Gastrocnemius medialis (tissue), 4 donors: ENCODE results near the gene AJUBA.

Experiments used
- POLR2A ChIP-seq, 2 donors: fragments of 450-650 bp; IDR thresholded peaks; one replicate each; pipeline ENCODE4 v1.6.1; 2017; ENCODE audit warnings: antibody characterized with exemption in 2 of 2, mild to moderate bottlenecking in 2 of 2, moderate library complexity in 2 of 2
- TF ChIP-seq, protein P1 (sequence below), 5 experiments: fragments of 450-650 bp in 3 of 5; fragments of 200-600 bp in 2 of 5; sonication (generic) in 2 of 5; IDR thresholded peaks in 4 of 5; conservative IDR thresholded peaks in 1 of 5; 1 replicate in 4 of 5; 2 replicates in 1 of 5; pipeline ENCODE4 v1.5.1; 2016 to 2019; ENCODE audit warnings: antibody characterized with exemption in 5 of 5, mild to moderate bottlenecking in 3 of 5, moderate library complexity in 3 of 5

DNA sequence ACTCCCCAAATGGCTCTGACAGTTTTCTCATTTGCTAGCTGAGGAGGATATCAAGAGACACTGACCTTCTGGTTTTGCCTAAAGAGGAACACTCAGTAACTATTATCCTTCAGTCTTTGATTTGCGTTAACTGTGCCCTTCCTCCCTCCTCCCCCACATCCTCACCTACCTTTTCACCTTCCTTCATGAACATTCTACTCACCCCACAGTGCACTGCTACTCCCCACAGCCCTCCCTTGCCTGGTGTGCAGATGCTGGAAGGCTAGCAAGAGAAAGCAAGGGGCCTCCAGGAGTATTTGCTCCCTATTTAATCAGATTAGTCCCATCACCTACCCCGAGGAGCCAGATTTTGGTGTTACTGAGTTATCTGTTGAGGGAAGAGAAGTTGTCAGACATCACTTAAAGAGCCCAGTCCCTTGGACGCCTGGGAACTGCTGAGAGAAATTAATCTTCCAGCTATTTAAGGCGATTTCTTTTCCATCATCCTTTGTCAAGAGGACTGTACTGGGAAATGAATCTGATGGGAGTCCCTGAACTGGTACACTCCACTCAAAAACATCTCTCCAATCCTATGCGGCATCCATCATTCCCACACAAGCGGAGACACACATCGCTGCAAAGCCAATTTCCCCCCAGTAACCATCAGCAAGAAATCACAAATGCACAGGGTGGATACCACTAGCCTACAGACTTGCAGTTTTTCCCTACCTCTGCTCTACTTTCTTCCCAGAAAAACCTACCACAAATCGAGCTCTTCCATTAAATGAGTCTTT lies 40.9 kb upstream of the AJUBA start:
- TF ChIP-seq, protein P1, sequence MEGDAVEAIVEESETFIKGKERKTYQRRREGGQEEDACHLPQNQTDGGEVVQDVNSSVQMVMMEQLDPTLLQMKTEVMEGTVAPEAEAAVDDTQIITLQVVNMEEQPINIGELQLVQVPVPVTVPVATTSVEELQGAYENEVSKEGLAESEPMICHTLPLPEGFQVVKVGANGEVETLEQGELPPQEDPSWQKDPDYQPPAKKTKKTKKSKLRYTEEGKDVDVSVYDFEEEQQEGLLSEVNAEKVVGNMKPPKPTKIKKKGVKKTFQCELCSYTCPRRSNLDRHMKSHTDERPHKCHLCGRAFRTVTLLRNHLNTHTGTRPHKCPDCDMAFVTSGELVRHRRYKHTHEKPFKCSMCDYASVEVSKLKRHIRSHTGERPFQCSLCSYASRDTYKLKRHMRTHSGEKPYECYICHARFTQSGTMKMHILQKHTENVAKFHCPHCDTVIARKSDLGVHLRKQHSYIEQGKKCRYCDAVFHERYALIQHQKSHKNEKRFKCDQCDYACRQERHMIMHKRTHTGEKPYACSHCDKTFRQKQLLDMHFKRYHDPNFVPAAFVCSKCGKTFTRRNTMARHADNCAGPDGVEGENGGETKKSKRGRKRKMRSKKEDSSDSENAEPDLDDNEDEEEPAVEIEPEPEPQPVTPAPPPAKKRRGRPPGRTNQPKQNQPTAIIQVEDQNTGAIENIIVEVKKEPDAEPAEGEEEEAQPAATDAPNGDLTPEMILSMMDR (IDR thresholded peaks at IDR 0.05 in 4 of 5, conservative IDR thresholded peaks at IDR 0.05 in 1 of 5) = no peak
- no peak for TF ChIP-seq POLR2A (IDR thresholded peaks at IDR 0.05)
